Chondrocyte (in vitro differentiated cells): ENCODE data around the gene MTOR. TPM values are rescaled to one million over a fixed set of nuclear protein-coding genes. Genes with fewer than 3 reads are reported as not detected.
A peak's percentile ranks its signal among the peaks of the same experiment; 100 is the strongest.
"Not testable (repeated sequence)": the region's sequence is repeated elsewhere in the genome, so short reads cannot be mapped to it uniquely, and the experiment has no call there.

Experiments used
- DNase-seq: peaks from one replicate; pipeline ENCODE4 v3.0.0; 2021; ENCODE audit warnings: mixed read lengths, low spot score
- H3K27ac Mint-ChIP-seq: one replicate; pipeline ENCODE4 v1.8.0; 2021; ENCODE audit warnings: mild to moderate bottlenecking, moderate library complexity, mixed read lengths; ENCODE audit not compliant: unreplicated experiment
- H3K27me3 Mint-ChIP-seq: 2 replicates; pipeline ENCODE4 v1.8.0; 2021; ENCODE audit warnings: low read depth, mixed read lengths
- H3K36me3 Mint-ChIP-seq: 2 replicates; pipeline ENCODE4 v1.8.0; 2021; ENCODE audit warnings: low read depth, mixed read lengths
- H3K4me1 Mint-ChIP-seq: 2 replicates; pipeline ENCODE4 v1.8.0; 2021; ENCODE audit warnings: low read depth, mild to moderate bottlenecking, mixed read lengths
- H3K4me3 Mint-ChIP-seq: one replicate; pipeline ENCODE4 v1.8.0; 2021; ENCODE audit warnings: mild to moderate bottlenecking, moderate library complexity, mixed read lengths; ENCODE audit not compliant: unreplicated experiment
- H3K9me3 Mint-ChIP-seq: 2 replicates; pipeline ENCODE4 v1.8.0; 2021; ENCODE audit warnings: low read depth, mixed read lengths
- total RNA-seq: library from RNA; stranded (reverse); gene quantifications from 3 replicates; pipeline ENCODE4 v1.2.1, GENCODE V29; 2021
- TF ChIP-seq, protein P1 (sequence below): fragments of 200-600 bp; sonication (generic); IDR thresholded peaks from 2 replicates; pipeline ENCODE4 v1.5.0; 2021; ENCODE audit warnings: antibody characterized with exemption, mild to moderate bottlenecking, moderate library complexity

MTOR gene
- total RNA-seq, 1 donor from 2014 or later, result 36.9 TPM

DNA sequence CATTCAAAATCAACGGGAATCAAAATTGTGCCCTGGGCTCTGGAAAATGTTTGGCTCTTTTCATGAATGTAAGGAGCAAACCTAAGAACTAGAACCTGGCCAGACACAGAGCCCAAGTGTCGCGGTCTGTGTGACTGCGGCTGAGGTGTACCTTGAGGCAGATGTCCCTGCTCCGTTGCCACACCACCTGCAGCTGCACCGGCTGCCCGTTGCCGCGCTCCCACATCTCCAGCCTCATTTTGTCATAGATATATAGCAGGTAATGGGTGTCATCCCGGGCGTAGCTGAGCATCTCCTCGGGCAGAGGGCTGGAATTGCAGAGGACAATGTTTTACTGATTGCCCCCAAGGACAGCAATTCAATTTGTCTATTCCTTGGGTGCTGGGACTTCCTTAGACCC lies 181.4 kb downstream of the MTOR start:
- Mint-ChIP-seq H3K9me3 (no peaks in the 10 kb centered on the region), H3K27ac (no peak overlapping the region), H3K27me3 (no peaks in the 10 kb centered on the region), H3K4me1 (peaks cover 4% of the 10 kb centered on the region), H3K4me3 (no peak overlapping the region), H3K36me3 (peaks cover 27% of the 10 kb centered on the region)
- TF ChIP-seq, protein P1, sequence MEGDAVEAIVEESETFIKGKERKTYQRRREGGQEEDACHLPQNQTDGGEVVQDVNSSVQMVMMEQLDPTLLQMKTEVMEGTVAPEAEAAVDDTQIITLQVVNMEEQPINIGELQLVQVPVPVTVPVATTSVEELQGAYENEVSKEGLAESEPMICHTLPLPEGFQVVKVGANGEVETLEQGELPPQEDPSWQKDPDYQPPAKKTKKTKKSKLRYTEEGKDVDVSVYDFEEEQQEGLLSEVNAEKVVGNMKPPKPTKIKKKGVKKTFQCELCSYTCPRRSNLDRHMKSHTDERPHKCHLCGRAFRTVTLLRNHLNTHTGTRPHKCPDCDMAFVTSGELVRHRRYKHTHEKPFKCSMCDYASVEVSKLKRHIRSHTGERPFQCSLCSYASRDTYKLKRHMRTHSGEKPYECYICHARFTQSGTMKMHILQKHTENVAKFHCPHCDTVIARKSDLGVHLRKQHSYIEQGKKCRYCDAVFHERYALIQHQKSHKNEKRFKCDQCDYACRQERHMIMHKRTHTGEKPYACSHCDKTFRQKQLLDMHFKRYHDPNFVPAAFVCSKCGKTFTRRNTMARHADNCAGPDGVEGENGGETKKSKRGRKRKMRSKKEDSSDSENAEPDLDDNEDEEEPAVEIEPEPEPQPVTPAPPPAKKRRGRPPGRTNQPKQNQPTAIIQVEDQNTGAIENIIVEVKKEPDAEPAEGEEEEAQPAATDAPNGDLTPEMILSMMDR, result no peak
- DNase-seq, result no peak

DNA sequence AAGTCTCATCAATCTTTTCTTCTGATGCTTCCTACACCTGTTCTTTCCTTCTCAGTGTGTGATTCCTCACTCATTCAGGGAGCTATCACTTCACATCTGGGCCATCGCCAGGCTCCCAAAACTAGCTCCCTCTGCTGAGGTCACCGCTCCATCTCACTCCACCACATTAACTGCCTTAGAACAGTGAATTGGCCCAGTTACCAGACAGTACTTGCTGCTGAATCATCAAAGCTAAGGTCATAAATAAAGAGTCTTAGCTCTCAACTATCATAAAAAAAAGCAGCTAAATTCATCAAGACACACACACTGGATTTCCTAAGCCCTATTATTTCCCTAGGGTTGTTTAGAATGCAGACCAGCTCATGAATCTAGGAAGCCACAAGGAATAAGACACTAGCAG lies 183.7 kb downstream of the MTOR start:
- Mint-ChIP-seq H3K9me3 (no peaks in the 10 kb centered on the region), H3K27me3 (no peaks in the 10 kb centered on the region), H3K4me1 (peaks cover 4% of the 10 kb centered on the region), H3K36me3 (peaks cover 29% of the 10 kb centered on the region), H3K27ac (no peak overlapping the region), H3K4me3 (no peak overlapping the region)
- no peak for DNase-seq
- TF ChIP-seq, protein P1, result no peak

DNA sequence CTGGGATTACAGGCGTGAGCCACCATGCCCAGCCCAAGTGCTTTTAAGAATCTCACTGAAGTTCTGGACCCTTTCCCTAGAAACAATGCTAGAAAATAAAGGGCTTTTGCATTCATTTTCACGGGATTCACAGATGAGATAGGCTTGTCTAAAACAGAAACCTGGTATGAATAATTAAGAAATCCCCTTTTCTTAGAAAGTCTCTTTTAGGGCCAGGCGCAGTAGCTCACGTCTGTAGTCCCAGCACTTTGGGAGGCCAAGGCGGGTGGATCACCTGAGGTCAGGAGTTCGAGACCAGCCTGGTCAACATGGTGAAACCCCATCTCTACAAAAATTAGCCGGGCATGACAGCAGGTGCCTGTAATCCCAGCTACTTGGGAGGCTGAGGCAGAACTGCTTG lies 189.0 kb downstream of the MTOR start:
- H3K36me3 Mint-ChIP-seq, result peaks cover 45% of the 10 kb centered on the region

DNA sequence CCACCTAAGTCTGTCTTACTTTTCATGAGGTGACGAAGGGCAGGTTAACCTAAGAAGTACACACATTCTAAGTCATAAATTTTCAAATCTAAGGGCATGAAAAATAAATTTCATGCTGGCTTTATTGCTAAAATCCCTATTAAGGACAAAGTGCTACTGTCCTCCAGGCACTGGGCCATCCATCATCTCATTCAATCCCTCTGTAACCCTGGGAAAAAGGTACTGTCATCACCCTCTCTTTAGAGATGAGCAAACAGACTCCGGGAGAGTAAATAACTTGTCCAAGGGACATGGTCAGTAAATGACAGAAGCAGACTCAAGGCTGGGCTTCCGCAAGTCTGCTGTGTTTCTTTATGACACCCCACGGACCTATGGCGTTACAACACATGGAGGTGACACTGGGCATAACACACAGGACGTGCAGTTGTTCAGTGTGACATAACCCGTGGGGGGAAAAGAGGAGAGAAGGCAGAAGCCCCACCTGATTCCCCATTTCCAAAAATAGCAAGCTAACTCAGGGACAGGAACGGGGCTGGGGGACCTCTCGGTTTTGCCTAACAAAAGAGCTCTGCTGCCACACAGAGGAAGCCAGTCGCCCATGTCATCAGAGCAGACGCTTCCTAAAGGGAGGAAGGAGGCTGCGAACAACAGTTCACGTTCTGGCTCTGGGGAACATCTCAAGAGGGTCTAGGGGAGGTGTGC lies 190.0 kb downstream of the MTOR start:
- H3K4me3 Mint-ChIP-seq, result no peak overlapping the region
- H3K9me3 Mint-ChIP-seq, result no peaks in the 10 kb centered on the region
- no peaks in the 10 kb centered on the region for H3K27me3 Mint-ChIP-seq
- H3K4me1 Mint-ChIP-seq, result no peaks in the 10 kb centered on the region
- TF ChIP-seq, protein P1, result no peak
- peaks cover 46% of the 10 kb centered on the region for H3K36me3 Mint-ChIP-seq
- DNase-seq, result peak; percentile 25
- no peak overlapping the region for H3K27ac Mint-ChIP-seq

More for the DNA sequence above, 189.0 kb downstream of the MTOR start:
- not testable (repeated sequence) for H3K9me3 Mint-ChIP-seq, H3K4me3 Mint-ChIP-seq, H3K27me3 Mint-ChIP-seq, H3K27ac Mint-ChIP-seq, DNase-seq, H3K4me1 Mint-ChIP-seq

DNA sequence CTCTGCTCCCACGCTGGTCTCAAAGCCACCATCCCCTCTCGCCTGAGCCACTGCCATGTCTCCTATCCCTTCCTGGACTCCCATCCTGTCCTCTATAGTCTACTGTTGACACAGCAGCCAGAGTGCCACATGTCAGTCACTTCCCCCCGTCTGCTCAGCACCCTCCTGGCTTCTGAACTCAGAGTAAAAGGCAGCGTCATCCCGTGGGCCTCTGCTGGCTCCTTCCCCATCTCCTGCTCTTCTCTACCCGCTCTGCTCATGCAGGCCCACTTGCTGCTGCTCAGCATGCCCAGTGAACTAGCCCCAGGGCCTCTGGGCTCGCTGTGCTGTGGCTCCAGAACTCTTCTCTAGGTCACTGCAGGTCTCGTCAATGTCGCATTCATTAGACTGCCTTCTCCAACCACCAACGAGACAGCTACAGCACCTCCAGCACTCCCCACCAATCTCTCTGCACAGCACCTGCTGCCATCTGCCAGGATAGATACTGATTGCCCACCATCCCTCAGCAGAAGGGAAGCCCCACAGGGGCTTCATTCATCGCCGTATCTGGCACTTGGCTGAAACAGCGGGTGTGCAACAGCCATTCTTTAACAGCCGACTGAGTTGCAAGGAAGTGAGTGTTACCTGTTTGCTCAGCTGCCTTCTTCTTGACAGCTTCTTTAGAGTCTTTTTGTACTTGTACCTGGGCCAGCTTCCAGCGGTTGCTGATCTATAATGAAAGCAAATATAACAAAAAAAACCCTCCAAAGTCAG lies 190.7 kb downstream of the MTOR start:
- TF ChIP-seq, protein P1, result no peak
- no peaks in the 10 kb centered on the region for H3K4me1 Mint-ChIP-seq
- H3K27ac Mint-ChIP-seq, result peak overlapping the region; percentile 42
- no peak overlapping the region for H3K4me3 Mint-ChIP-seq
- peaks cover 43% of the 10 kb centered on the region for H3K36me3 Mint-ChIP-seq
- no peaks in the 10 kb centered on the region for H3K9me3 Mint-ChIP-seq
- DNase-seq, result peak; percentile 67
- H3K27me3 Mint-ChIP-seq, result no peaks in the 10 kb centered on the region
